Mammary epithelial cell (primary cell): ENCODE results near the gene FKBP1C.

Experiments
- CTCF ChIP-seq, 2 donors: IDR thresholded peaks in 1 of 2; conservative IDR thresholded peaks in 1 of 2; 2 replicates each; pipeline ENCODE4 v1.5.1; 2011 to 2012; ENCODE audit warnings: inconsistent platforms in 2 of 2, low read length in 2 of 2, mild to moderate bottlenecking in 2 of 2, control low read depth in 1 of 2, low read depth in 1 of 2; ENCODE audit not compliant: insufficient read depth in 1 of 2; ENCODE audit errors: extremely low read depth in 1 of 2
- EZH2 ChIP-seq: IDR thresholded peaks from 2 replicates; pipeline ENCODE4 v1.6.1; 2012; ENCODE audit warnings: low read length, inconsistent platforms, borderline replicate concordance

GRCh38 chr6:63261820-63262219 is 50.6 kb downstream of the FKBP1C start:
- TF ChIP-seq CTCF (conservative IDR thresholded peaks at IDR 0.05 in 1 of 2, IDR thresholded peaks at IDR 0.05 in 1 of 2; ENCODE audit: extremely low read depth in 1 of 2, insufficient read depth in 1 of 2, low read depth in 1 of 2, low read length in 2 of 2) (no peak), EZH2 (no peak)
